ENCODE data around the gene RIPOR3.

RIPOR3 gene

GRCh38 chr20:50728486-50728980, 37.2 kb upstream of the RIPOR3 start:
- H3K4me3 Mint-ChIP-seq = no peak overlapping the region
- H3K27ac Mint-ChIP-seq = no peak overlapping the region
- ATAC-seq (ENCODE audit: low read depth) = no peak
- H3K36me3 Mint-ChIP-seq = no peaks in the 10 kb centered on the region
- no peaks in the 10 kb centered on the region for H3K9me3 Mint-ChIP-seq
- peaks cover 8% of the 10 kb centered on the region for H3K4me1 Mint-ChIP-seq
- no peaks in the 10 kb centered on the region for H3K27me3 Mint-ChIP-seq
- DNase-seq (ENCODE audit: low spot score in 2 of 2) = no peak

- Mint-ChIP-seq H3K27me3 (peaks cover 2% of the 10 kb centered on the region), H3K4me3 (no peak overlapping the region), H3K27ac (no peak overlapping the region), H3K4me1 (peaks cover 5% of the 10 kb centered on the region), H3K9me3 (no peaks in the 10 kb centered on the region), H3K36me3 (no peaks in the 10 kb centered on the region)
- ATAC-seq (ENCODE audit: low read depth) = no peak
- no peak for DNase-seq (ENCODE audit: low spot score in 2 of 2)
Observed at GRCh38 chr20:50727792-50728485, 36.6 kb upstream of the RIPOR3 start.

- DNase-seq (ENCODE audit: low spot score in 2 of 2) = no peak
- H3K27ac Mint-ChIP-seq = no peak overlapping the region
- H3K9me3 Mint-ChIP-seq = no peaks in the 10 kb centered on the region
- H3K4me3 Mint-ChIP-seq = no peak overlapping the region
- no peak for ATAC-seq (ENCODE audit: low read depth)
- no peaks in the 10 kb centered on the region for H3K36me3 Mint-ChIP-seq
- H3K4me1 Mint-ChIP-seq = peaks cover 2% of the 10 kb centered on the region
- peaks cover 2% of the 10 kb centered on the region for H3K27me3 Mint-ChIP-seq
Observed at GRCh38 chr20:50726955-50727791, 35.8 kb upstream of the RIPOR3 start.

- no peak for DNase-seq (ENCODE audit: low spot score in 2 of 2)
- H3K27me3 Mint-ChIP-seq = peaks cover 2% of the 10 kb centered on the region
- no peaks in the 10 kb centered on the region for H3K36me3 Mint-ChIP-seq
- no peak overlapping the region for H3K4me3 Mint-ChIP-seq
- H3K27ac Mint-ChIP-seq = no peak overlapping the region
- H3K9me3 Mint-ChIP-seq = no peaks in the 10 kb centered on the region
- H3K4me1 Mint-ChIP-seq = no peaks in the 10 kb centered on the region
- no peak for ATAC-seq (ENCODE audit: low read depth)
Observed at GRCh38 chr20:50725724-50726005, 34.3 kb upstream of the RIPOR3 start.

GRCh38 chr20:50724851-50725723, 33.7 kb upstream of the RIPOR3 start:
- ATAC-seq (ENCODE audit: low read depth) = no peak
- H3K36me3 Mint-ChIP-seq = no peaks in the 10 kb centered on the region
- no peaks in the 10 kb centered on the region for H3K4me1 Mint-ChIP-seq
- no peak overlapping the region for H3K4me3 Mint-ChIP-seq
- H3K27me3 Mint-ChIP-seq = peaks cover 2% of the 10 kb centered on the region
- no peaks in the 10 kb centered on the region for H3K9me3 Mint-ChIP-seq
- no peak for DNase-seq (ENCODE audit: low spot score in 2 of 2)
- H3K27ac Mint-ChIP-seq = no peak overlapping the region

GRCh38 chr20:50724112-50724725, 32.9 kb upstream of the RIPOR3 start:
- Mint-ChIP-seq H3K27me3 (peaks cover 5% of the 10 kb centered on the region), H3K27ac (no peak overlapping the region), H3K36me3 (no peaks in the 10 kb centered on the region), H3K4me3 (no peak overlapping the region), H3K4me1 (no peaks in the 10 kb centered on the region), H3K9me3 (no peaks in the 10 kb centered on the region)
- DNase-seq (ENCODE audit: low spot score in 2 of 2) = no peak
- no peak for ATAC-seq (ENCODE audit: low read depth)

GRCh38 chr20:50723672-50724071, 32.3 kb upstream of the RIPOR3 start:
- no peak overlapping the region for H3K4me3 Mint-ChIP-seq
- H3K36me3 Mint-ChIP-seq = no peaks in the 10 kb centered on the region
- no peak overlapping the region for H3K27ac Mint-ChIP-seq
- H3K9me3 Mint-ChIP-seq = no peaks in the 10 kb centered on the region
- DNase-seq (ENCODE audit: low spot score in 2 of 2) (no peak), ATAC-seq (ENCODE audit: low read depth) (no peak)
- H3K27me3 Mint-ChIP-seq = peaks cover 5% of the 10 kb centered on the region
- H3K4me1 Mint-ChIP-seq = no peaks in the 10 kb centered on the region

- DNase-seq (ENCODE audit: low spot score in 2 of 2) = no peak
- ATAC-seq (ENCODE audit: low read depth) = no peak
- Mint-ChIP-seq H3K4me3 (no peak overlapping the region), H3K27ac (no peak overlapping the region), H3K27me3 (peaks cover 9% of the 10 kb centered on the region), H3K36me3 (no peaks in the 10 kb centered on the region), H3K4me1 (no peaks in the 10 kb centered on the region), H3K9me3 (no peaks in the 10 kb centered on the region)
Observed at GRCh38 chr20:50722424-50723155, 31.2 kb upstream of the RIPOR3 start.

GRCh38 chr20:50721881-50722281, 30.5 kb upstream of the RIPOR3 start:
- DNase-seq (ENCODE audit: low spot score in 2 of 2) = no peak
- Mint-ChIP-seq H3K36me3 (no peaks in the 10 kb centered on the region), H3K27ac (no peak overlapping the region), H3K4me1 (no peaks in the 10 kb centered on the region), H3K27me3 (peaks cover 11% of the 10 kb centered on the region), H3K4me3 (no peak overlapping the region), H3K9me3 (no peaks in the 10 kb centered on the region)
- ATAC-seq (ENCODE audit: low read depth) = no peak

- no peaks in the 10 kb centered on the region for H3K9me3 Mint-ChIP-seq
- H3K4me3 Mint-ChIP-seq = no peak overlapping the region
- ATAC-seq (ENCODE audit: low read depth) (no peak), DNase-seq (ENCODE audit: low spot score in 2 of 2) (no peak)
- H3K27me3 Mint-ChIP-seq = peaks cover 11% of the 10 kb centered on the region
- no peaks in the 10 kb centered on the region for H3K4me1 Mint-ChIP-seq
- H3K27ac Mint-ChIP-seq = no peak overlapping the region
- no peaks in the 10 kb centered on the region for H3K36me3 Mint-ChIP-seq
Observed at GRCh38 chr20:50720582-50720981, 29.2 kb upstream of the RIPOR3 start.

- no peaks in the 10 kb centered on the region for H3K9me3 Mint-ChIP-seq
- peaks cover 11% of the 10 kb centered on the region for H3K27me3 Mint-ChIP-seq
- no peaks in the 10 kb centered on the region for H3K36me3 Mint-ChIP-seq
- ATAC-seq (ENCODE audit: low read depth) (no peak), DNase-seq (ENCODE audit: low spot score in 2 of 2) (no peak)
- H3K4me1 Mint-ChIP-seq = no peaks in the 10 kb centered on the region
- H3K4me3 Mint-ChIP-seq = no peak overlapping the region
- no peak overlapping the region for H3K27ac Mint-ChIP-seq
Observed at GRCh38 chr20:50720026-50720425, 28.7 kb upstream of the RIPOR3 start.

GRCh38 chr20:50719328-50719727, 28.0 kb upstream of the RIPOR3 start:
- ATAC-seq (ENCODE audit: low read depth) (no peak), DNase-seq (ENCODE audit: low spot score in 2 of 2) (no peak)
- no peak overlapping the region for H3K27ac Mint-ChIP-seq
- H3K4me1 Mint-ChIP-seq = no peaks in the 10 kb centered on the region
- H3K27me3 Mint-ChIP-seq = peaks cover 12% of the 10 kb centered on the region
- no peak overlapping the region for H3K4me3 Mint-ChIP-seq
- H3K36me3 Mint-ChIP-seq = no peaks in the 10 kb centered on the region
- no peaks in the 10 kb centered on the region for H3K9me3 Mint-ChIP-seq

- H3K4me1 Mint-ChIP-seq = no peaks in the 10 kb centered on the region
- no peak for DNase-seq (ENCODE audit: low spot score in 2 of 2)
- no peak overlapping the region for H3K4me3 Mint-ChIP-seq
- no peaks in the 10 kb centered on the region for H3K9me3 Mint-ChIP-seq
- H3K27ac Mint-ChIP-seq = no peak overlapping the region
- ATAC-seq (ENCODE audit: low read depth) = no peak
- H3K36me3 Mint-ChIP-seq = no peaks in the 10 kb centered on the region
- H3K27me3 Mint-ChIP-seq = peaks cover 16% of the 10 kb centered on the region
Observed at GRCh38 chr20:50717974-50718761, 26.8 kb upstream of the RIPOR3 start.
